Neural crest cell (in vitro differentiated cells): Measurements from ENCODE around the gene DNPH1. TPM values are rescaled to one million over a fixed set of nuclear protein-coding genes. Genes with fewer than 3 reads are reported as not detected.

Experiments used
- DNase-seq: peaks from one replicate; pipeline ENCODE4 v3.0.0; 2021; ENCODE audit warnings: low read depth, mixed read lengths, low spot score
- H3K27ac Mint-ChIP-seq: one replicate; pipeline ENCODE4 v1.8.0; 2021; ENCODE audit warnings: mild to moderate bottlenecking, mixed read lengths; ENCODE audit not compliant: unreplicated experiment
- H3K27me3 Mint-ChIP-seq: 2 replicates; pipeline ENCODE4 v1.8.0; 2021; ENCODE audit warnings: low read depth, mild to moderate bottlenecking, mixed read lengths
- H3K36me3 Mint-ChIP-seq: 2 replicates; pipeline ENCODE4 v1.8.0; 2021; ENCODE audit warnings: low read depth, mild to moderate bottlenecking, mixed read lengths
- H3K4me1 Mint-ChIP-seq: 2 replicates; pipeline ENCODE4 v1.8.0; 2021; ENCODE audit warnings: mixed read lengths
- H3K4me3 Mint-ChIP-seq: one replicate; pipeline ENCODE4 v1.8.0; 2021; ENCODE audit warnings: mild to moderate bottlenecking, mixed read lengths
- H3K9me3 Mint-ChIP-seq: 2 replicates; pipeline ENCODE4 v1.8.0; 2021; ENCODE audit warnings: mixed read lengths
- total RNA-seq: library from RNA; stranded (reverse); gene quantifications from 2 replicates; pipeline ENCODE4 v1.2.1, GENCODE V29; 2021
- TF ChIP-seq, protein P1 (sequence below): fragments of 200-600 bp; sonication (generic); conservative IDR thresholded peaks from 2 replicates; pipeline ENCODE4 v1.5.0; 2021; ENCODE audit warnings: antibody characterized with exemption, mild to moderate bottlenecking

DNPH1 gene
- total RNA-seq, 1 donor from 2014 or later: 50.3 TPM

DNA sequence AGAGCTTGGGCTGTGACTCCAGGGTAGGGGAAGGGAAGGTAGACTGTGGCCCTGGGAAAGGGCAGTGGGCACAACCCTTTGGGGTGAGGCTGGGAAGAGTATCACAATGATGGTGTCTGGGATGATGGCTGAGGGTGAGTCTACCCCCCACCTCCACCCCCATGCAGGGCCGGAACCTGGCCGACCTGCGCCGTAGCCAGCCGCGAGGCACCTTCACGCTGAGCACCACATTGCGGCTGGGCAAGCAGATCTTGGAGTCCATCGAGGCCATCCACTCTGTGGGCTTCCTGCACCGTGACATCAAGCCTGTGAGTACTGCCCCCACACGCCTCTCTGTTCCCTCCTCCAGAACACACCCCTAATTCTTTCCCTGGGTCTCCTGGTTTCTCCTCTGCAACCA is 24.1 kb upstream of the DNPH1 start:
- TF ChIP-seq, protein P1, sequence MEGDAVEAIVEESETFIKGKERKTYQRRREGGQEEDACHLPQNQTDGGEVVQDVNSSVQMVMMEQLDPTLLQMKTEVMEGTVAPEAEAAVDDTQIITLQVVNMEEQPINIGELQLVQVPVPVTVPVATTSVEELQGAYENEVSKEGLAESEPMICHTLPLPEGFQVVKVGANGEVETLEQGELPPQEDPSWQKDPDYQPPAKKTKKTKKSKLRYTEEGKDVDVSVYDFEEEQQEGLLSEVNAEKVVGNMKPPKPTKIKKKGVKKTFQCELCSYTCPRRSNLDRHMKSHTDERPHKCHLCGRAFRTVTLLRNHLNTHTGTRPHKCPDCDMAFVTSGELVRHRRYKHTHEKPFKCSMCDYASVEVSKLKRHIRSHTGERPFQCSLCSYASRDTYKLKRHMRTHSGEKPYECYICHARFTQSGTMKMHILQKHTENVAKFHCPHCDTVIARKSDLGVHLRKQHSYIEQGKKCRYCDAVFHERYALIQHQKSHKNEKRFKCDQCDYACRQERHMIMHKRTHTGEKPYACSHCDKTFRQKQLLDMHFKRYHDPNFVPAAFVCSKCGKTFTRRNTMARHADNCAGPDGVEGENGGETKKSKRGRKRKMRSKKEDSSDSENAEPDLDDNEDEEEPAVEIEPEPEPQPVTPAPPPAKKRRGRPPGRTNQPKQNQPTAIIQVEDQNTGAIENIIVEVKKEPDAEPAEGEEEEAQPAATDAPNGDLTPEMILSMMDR: no peak
- Mint-ChIP-seq H3K27ac (no peak overlapping the region), H3K27me3 (peaks cover 14% of the 10 kb centered on the region), H3K36me3 (no peaks in the 10 kb centered on the region), H3K4me3 (no peak overlapping the region), H3K4me1 (peaks cover 14% of the 10 kb centered on the region), H3K9me3 (no peaks in the 10 kb centered on the region)
- no peak for DNase-seq

DNA sequence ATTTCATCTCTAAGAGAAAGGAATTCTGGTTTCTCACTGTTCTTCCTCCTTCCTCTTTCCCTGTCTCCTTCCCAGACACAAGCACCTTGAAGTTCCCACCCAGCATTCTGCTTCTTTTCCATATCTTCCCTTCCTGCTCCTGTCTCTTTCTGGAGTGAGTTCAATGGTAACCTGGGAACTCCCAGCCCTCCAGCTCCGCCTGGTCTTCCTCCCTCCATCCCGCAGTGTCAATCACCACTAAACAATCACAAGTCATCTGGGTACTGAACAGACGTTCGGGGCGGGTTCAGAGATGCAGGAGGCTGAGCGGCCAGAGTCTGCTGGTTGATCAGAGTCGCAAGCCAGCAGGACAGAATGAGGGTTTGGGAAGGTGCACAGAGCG is 21.7 kb upstream of the DNPH1 start:
- peaks cover 26% of the 10 kb centered on the region for H3K27me3 Mint-ChIP-seq
- no peaks in the 10 kb centered on the region for H3K9me3 Mint-ChIP-seq
- TF ChIP-seq, protein P1: no peak
- peak overlapping the region; percentile 42 for H3K4me3 Mint-ChIP-seq
- H3K36me3 Mint-ChIP-seq: no peaks in the 10 kb centered on the region
- no peak for DNase-seq
- H3K4me1 Mint-ChIP-seq: peaks cover 35% of the 10 kb centered on the region
- no peak overlapping the region for H3K27ac Mint-ChIP-seq

DNA sequence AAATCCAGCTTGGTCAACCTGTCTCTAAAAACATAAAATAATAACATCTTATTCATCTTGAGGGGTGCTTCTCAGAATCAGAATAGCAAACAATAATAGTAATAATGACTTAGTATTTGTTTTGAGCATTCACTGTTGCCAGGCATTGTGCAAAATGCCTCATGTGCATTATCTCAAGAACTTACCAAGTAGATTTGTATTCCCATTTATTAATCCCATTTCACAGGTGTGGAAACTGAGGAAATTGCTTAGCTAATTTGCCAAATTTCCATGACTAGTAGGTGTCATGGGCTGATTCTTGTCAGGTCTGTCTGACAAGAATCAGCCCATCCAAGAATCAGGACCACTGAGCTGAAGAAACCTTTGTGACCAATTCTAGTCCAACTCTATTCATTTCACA is 19.5 kb upstream of the DNPH1 start:
- Mint-ChIP-seq H3K36me3 (no peaks in the 10 kb centered on the region), H3K27ac (no peak overlapping the region), H3K9me3 (no peaks in the 10 kb centered on the region), H3K4me3 (no peak overlapping the region), H3K27me3 (peaks cover 26% of the 10 kb centered on the region), H3K4me1 (peaks cover 35% of the 10 kb centered on the region)
- TF ChIP-seq, protein P1: no peak
- no peak for DNase-seq

- Mint-ChIP-seq H3K27me3 (peaks cover 26% of the 10 kb centered on the region), H3K4me1 (peaks cover 35% of the 10 kb centered on the region), H3K4me3 (no peak overlapping the region), H3K27ac (peak overlapping the region; percentile 69), H3K36me3 (no peaks in the 10 kb centered on the region), H3K9me3 (no peaks in the 10 kb centered on the region)
- DNase-seq: no peak
- TF ChIP-seq, protein P1: no peak
Measured at GRCh38 chr6:43248101-43248500, 18.8 kb upstream of the DNPH1 start.

GRCh38 chr6:43247114-43247999 is 18.1 kb upstream of the DNPH1 start:
- peaks cover 35% of the 10 kb centered on the region for H3K4me1 Mint-ChIP-seq
- TF ChIP-seq, protein P1: no peak
- no peaks in the 10 kb centered on the region for H3K36me3 Mint-ChIP-seq
- DNase-seq: peak; percentile 70
- H3K27ac Mint-ChIP-seq: no peak overlapping the region
- no peak overlapping the region for H3K4me3 Mint-ChIP-seq
- H3K9me3 Mint-ChIP-seq: no peaks in the 10 kb centered on the region
- H3K27me3 Mint-ChIP-seq: peaks cover 26% of the 10 kb centered on the region
